Trophoblast cell (in vitro differentiated cells and primary cell): ENCODE measurements around the gene PM20D1.
"Not testable (repeated sequence)": the region's sequence is repeated elsewhere in the genome, so short reads cannot be mapped to it uniquely, and the experiment has no call there.

Experiments used
- DNase-seq, 2 donors: peaks; one replicate each; pipeline ENCODE4 v3.0.0-alpha.2; 2016
- H2AFZ ChIP-seq: 2 replicates; pipeline ENCODE4 v1.6.1; 2013; ENCODE audit warnings: low read length, moderate library complexity, mild to moderate bottlenecking; ENCODE audit not compliant: insufficient read depth, poor library complexity
- H2AK5ac ChIP-seq: 2 replicates; pipeline ENCODE4 v1.6.1; 2013; ENCODE audit warnings: mild to moderate bottlenecking, low read length
- H2BK120ac ChIP-seq: 2 replicates; pipeline ENCODE4 v1.6.1; 2013; ENCODE audit warnings: low read length, mild to moderate bottlenecking, moderate library complexity; ENCODE audit not compliant: insufficient read depth, poor library complexity
- H2BK12ac ChIP-seq: 2 replicates; pipeline ENCODE4 v1.6.1; 2013; ENCODE audit warnings: mild to moderate bottlenecking, low read length, moderate library complexity
- H2BK5ac ChIP-seq: 2 replicates; pipeline ENCODE4 v1.6.1; 2013; ENCODE audit warnings: low read length, low read depth, moderate library complexity, mild to moderate bottlenecking; ENCODE audit not compliant: poor library complexity
- H3K14ac ChIP-seq: 2 replicates; pipeline ENCODE4 v1.6.1; 2013; ENCODE audit warnings: mild to moderate bottlenecking, low read length
- H3K18ac ChIP-seq: 2 replicates; pipeline ENCODE4 v1.6.1; 2013; ENCODE audit warnings: mild to moderate bottlenecking, low read length
- H3K23ac ChIP-seq: 2 replicates; pipeline ENCODE4 v1.6.1; 2013; ENCODE audit warnings: low read length
- H3K27ac ChIP-seq: 2 replicates; pipeline ENCODE4 v1.5.1; 2013; ENCODE audit warnings: low read depth, mild to moderate bottlenecking, inconsistent platforms, low read length, moderate library complexity
- H3K27me3 ChIP-seq: 2 replicates; pipeline ENCODE4 v1.6.1; 2013; ENCODE audit warnings: inconsistent platforms, mild to moderate bottlenecking, low read length, moderate library complexity; ENCODE audit not compliant: insufficient read depth
- H3K36me3 ChIP-seq, 2 experiments: 1 replicate in 1 of 2; 2 replicates in 1 of 2; pipeline ENCODE4 v1.6.1; 2013; ENCODE audit warnings: low read length in 2 of 2, mild to moderate bottlenecking in 2 of 2, moderate library complexity in 1 of 2; ENCODE audit not compliant: insufficient read depth in 2 of 2, control insufficient read depth in 1 of 2
- H3K4ac ChIP-seq: 2 replicates; pipeline ENCODE4 v1.6.1; 2013; ENCODE audit warnings: low read depth, mild to moderate bottlenecking, low read length, moderate library complexity
- H3K4me1 ChIP-seq, 2 experiments: 1 replicate in 1 of 2; 2 replicates in 1 of 2; pipeline ENCODE4 v1.6.1; 2013; ENCODE audit warnings: low read length in 2 of 2, mild to moderate bottlenecking in 2 of 2, moderate library complexity in 1 of 2; ENCODE audit not compliant: insufficient read depth in 2 of 2, control insufficient read depth in 1 of 2
- H3K4me2 ChIP-seq: 2 replicates; pipeline ENCODE4 v1.6.1; 2013; ENCODE audit warnings: inconsistent platforms, mild to moderate bottlenecking, low read length, moderate library complexity
- H3K4me3 ChIP-seq: 2 replicates; pipeline ENCODE4 v1.5.1; 2013; ENCODE audit warnings: mild to moderate bottlenecking, low read depth, low read length, inconsistent platforms
- H3K79me1 ChIP-seq: one replicate; pipeline ENCODE4 v1.6.1; 2013; ENCODE audit warnings: low read length
- H3K79me2 ChIP-seq: 2 replicates; pipeline ENCODE4 v1.6.1; 2013; ENCODE audit warnings: low read length, mild to moderate bottlenecking; ENCODE audit not compliant: control insufficient read depth, insufficient read depth, poor library complexity
- H3K9ac ChIP-seq: 2 replicates; pipeline ENCODE4 v1.6.1; 2013; ENCODE audit warnings: mild to moderate bottlenecking, low read length
- H3K9me3 ChIP-seq: 2 replicates; pipeline ENCODE4 v1.6.1; 2013; ENCODE audit warnings: low read depth, mild to moderate bottlenecking, control low read depth, inconsistent platforms, low read length; ENCODE audit not compliant: insufficient read depth
- H4K12ac ChIP-seq: 2 replicates; pipeline ENCODE4 v1.6.1; 2013; ENCODE audit warnings: low read depth, mild to moderate bottlenecking, low read length, moderate library complexity
- H4K8ac ChIP-seq: 2 replicates; pipeline ENCODE4 v1.6.1; 2013; ENCODE audit warnings: low read depth, mild to moderate bottlenecking, low read length, moderate library complexity
- H4K91ac ChIP-seq: one replicate; pipeline ENCODE4 v1.6.1; 2013; ENCODE audit warnings: low read depth, mild to moderate bottlenecking, low read length, moderate library complexity
- WGBS: extraction: QIAGEN DNeasy Blood & Tissue Kit; methylation state at CpG from one replicate; pipeline ENCODE4 v1.1.7; 2013; ENCODE audit warnings: missing lambda C conversion rate; ENCODE audit not compliant: insufficient read length, insufficient coverage; ENCODE audit errors: extremely low coverage; 5-methylcytosine and 5-hydroxymethylcytosine counted together

Gene PM20D1

DNA sequence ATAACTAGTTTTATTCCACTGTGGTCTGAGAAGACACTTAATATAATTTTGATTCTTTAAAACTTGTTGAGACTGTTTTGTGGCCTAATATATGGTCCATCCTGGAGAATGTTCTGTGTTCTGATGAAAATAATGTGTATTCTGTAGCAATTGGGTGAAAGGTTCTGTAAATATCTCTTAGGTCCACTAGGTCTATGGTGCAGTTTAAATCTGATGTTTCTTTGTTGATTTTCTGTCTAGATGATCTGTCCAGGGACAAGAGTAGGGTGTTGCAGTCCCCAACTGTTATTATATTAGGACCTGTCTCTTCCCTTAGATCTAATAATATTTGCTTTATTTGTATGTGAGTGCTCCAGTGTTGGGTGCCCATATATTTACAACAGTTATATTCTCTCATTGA is 33.9 kb upstream of the PM20D1 start:
- no peak overlapping the region for H2BK120ac ChIP-seq
- H3K79me2 ChIP-seq: no peaks in the 10 kb centered on the region
- H3K79me1 ChIP-seq: no peaks in the 10 kb centered on the region
- H3K4me3 ChIP-seq: no peak overlapping the region
- no peak overlapping the region for H3K4me2 ChIP-seq
- H2AFZ ChIP-seq: no peak overlapping the region
- no peak overlapping the region for H2AK5ac ChIP-seq
- peaks cover 6 to 8% of the 10 kb centered on the region in 2 experiments for H3K4me1 ChIP-seq
- no peak overlapping the region for H4K8ac ChIP-seq
- H3K27ac ChIP-seq: no peak overlapping the region
- H2BK12ac ChIP-seq: no peak overlapping the region
- no peak overlapping the region for H3K18ac ChIP-seq
- H4K12ac ChIP-seq: no peak overlapping the region
- no peak overlapping the region for H4K91ac ChIP-seq
- no peak overlapping the region for H3K23ac ChIP-seq
- no peak overlapping the region for H2BK5ac ChIP-seq
- H3K4ac ChIP-seq: no peak overlapping the region
- H3K36me3 ChIP-seq: no peaks in the 10 kb centered on the region
- H3K9ac ChIP-seq: no peak overlapping the region
- H3K14ac ChIP-seq: no peak overlapping the region
- no peak for DNase-seq
- H3K9me3 ChIP-seq: peaks cover 2% of the 10 kb centered on the region
- H3K27me3 ChIP-seq: no peaks in the 10 kb centered on the region

DNA sequence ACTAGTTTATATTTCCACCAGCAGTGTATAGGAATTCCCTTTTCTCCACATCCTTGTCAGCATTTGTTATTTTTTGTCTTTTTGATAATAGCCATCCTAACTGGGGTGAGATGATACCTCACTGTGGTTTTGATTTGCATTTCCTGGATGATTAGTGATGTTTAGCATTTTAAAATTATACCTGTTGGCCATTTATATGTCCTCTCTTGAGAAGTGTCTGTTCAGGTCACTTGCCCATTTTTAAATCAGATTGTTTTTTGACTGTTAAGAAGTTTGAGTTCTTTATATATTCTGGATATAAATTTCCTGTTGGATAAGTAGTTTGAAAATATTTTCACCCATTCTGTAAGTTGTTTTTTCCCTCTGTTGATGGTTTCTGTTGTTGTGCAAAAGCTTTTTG is 31.0 kb upstream of the PM20D1 start:
- Histone ChIP-seq H2BK5ac (no peak overlapping the region), H3K9me3 (peaks cover 2% of the 10 kb centered on the region), H3K27me3 (no peaks in the 10 kb centered on the region), H3K18ac (no peak overlapping the region), H3K79me2 (no peaks in the 10 kb centered on the region), H3K36me3 (no peaks in the 10 kb centered on the region), H3K23ac (no peak overlapping the region), H4K91ac (no peak overlapping the region), H4K8ac (no peak overlapping the region), H3K9ac (no peak overlapping the region), H2AK5ac (no peak overlapping the region), H3K4ac (no peak overlapping the region), H2BK120ac (no peak overlapping the region), H2AFZ (no peak overlapping the region), H3K14ac (no peak overlapping the region), H2BK12ac (no peak overlapping the region), H3K4me2 (no peak overlapping the region), H3K4me3 (no peak overlapping the region), H4K12ac (no peak overlapping the region), H3K79me1 (no peaks in the 10 kb centered on the region), H3K4me1 (peaks cover 6% of the 10 kb centered on the region in 2 experiments), H3K27ac (no peak overlapping the region)
- no peak for DNase-seq

DNA sequence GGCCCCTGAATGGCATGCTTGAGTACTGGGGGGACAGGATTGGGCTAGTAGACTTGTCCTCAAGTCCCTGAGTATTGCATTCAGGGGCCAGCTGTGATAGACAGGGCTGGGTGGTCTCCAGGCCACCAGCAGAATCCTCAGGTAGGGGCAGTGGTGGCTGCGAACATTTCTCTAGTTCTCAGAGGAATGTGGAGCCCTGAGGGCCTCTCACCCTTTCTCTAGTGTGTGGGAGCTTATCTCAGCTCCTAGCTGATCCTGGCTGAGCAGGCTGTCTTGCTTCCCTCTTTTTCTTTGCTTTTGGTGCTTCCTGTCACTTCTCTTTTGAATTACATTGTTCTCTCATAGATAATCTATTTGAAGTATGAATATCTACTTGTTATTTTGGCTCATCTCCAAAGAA is 30.0 kb upstream of the PM20D1 start:
- H4K12ac ChIP-seq: no peak overlapping the region
- H2AFZ ChIP-seq: no peak overlapping the region
- H2BK120ac ChIP-seq: no peak overlapping the region
- no CpG with 5 or more reads among the region's 1 CpG for WGBS
- no peak overlapping the region for H3K4me2 ChIP-seq
- H3K14ac ChIP-seq: no peak overlapping the region
- DNase-seq: peak; percentile 17 to 52
- H3K23ac ChIP-seq: no peak overlapping the region
- H3K4me1 ChIP-seq: peaks cover 6% of the 10 kb centered on the region in 2 experiments
- no peak overlapping the region for H3K4ac ChIP-seq
- no peak overlapping the region for H3K27ac ChIP-seq
- H2BK12ac ChIP-seq: no peak overlapping the region
- H3K9ac ChIP-seq: no peak overlapping the region
- no peaks in the 10 kb centered on the region for H3K36me3 ChIP-seq
- H3K79me2 ChIP-seq: no peaks in the 10 kb centered on the region
- no peak overlapping the region for H3K4me3 ChIP-seq
- H3K79me1 ChIP-seq: no peaks in the 10 kb centered on the region
- no peak overlapping the region for H3K18ac ChIP-seq
- H2BK5ac ChIP-seq: no peak overlapping the region
- H2AK5ac ChIP-seq: no peak overlapping the region
- H3K27me3 ChIP-seq: no peaks in the 10 kb centered on the region
- peaks cover 2% of the 10 kb centered on the region for H3K9me3 ChIP-seq
- no peak overlapping the region for H4K91ac ChIP-seq
- no peak overlapping the region for H4K8ac ChIP-seq

DNA sequence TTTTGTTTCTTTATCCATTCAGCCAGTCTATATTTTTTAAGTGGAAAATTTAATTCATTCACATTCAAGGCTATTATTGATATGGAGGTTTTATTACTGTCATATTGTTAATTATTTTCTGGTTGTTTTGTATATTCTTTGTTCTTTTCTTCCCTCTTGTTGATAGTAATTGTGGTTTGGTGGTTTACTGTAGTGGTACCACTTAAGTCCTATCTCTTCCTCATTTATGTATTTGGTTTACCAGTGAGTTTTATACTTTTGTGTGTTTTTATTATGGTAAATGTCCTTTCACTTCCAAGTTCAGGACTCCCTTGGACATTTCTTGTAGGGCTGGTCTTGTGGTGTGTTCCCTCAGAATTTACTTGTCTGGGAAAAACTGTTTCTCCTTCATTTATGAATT is 28.1 kb upstream of the PM20D1 start:
- H2AFZ ChIP-seq: no peak overlapping the region
- H3K79me1 ChIP-seq: no peaks in the 10 kb centered on the region
- no peak overlapping the region for H3K18ac ChIP-seq
- no peak overlapping the region for H3K23ac ChIP-seq
- H2BK5ac ChIP-seq: no peak overlapping the region
- no peaks in the 10 kb centered on the region for H3K27me3 ChIP-seq
- H3K4me2 ChIP-seq: no peak overlapping the region
- H3K79me2 ChIP-seq: no peaks in the 10 kb centered on the region
- H3K4ac ChIP-seq: no peak overlapping the region
- H2BK120ac ChIP-seq: no peak overlapping the region
- no peak overlapping the region for H4K12ac ChIP-seq
- no peak overlapping the region for H2AK5ac ChIP-seq
- no peak overlapping the region for H4K91ac ChIP-seq
- H3K36me3 ChIP-seq: no peaks in the 10 kb centered on the region
- H3K4me1 ChIP-seq: peaks cover 6% of the 10 kb centered on the region in 2 experiments
- no peak overlapping the region for H3K27ac ChIP-seq
- H4K8ac ChIP-seq: no peak overlapping the region
- no peak overlapping the region for H2BK12ac ChIP-seq
- peaks cover 2% of the 10 kb centered on the region for H3K9me3 ChIP-seq
- no peak overlapping the region for H3K14ac ChIP-seq
- no peak overlapping the region for H3K4me3 ChIP-seq
- DNase-seq: no peak
- H3K9ac ChIP-seq: no peak overlapping the region

DNA sequence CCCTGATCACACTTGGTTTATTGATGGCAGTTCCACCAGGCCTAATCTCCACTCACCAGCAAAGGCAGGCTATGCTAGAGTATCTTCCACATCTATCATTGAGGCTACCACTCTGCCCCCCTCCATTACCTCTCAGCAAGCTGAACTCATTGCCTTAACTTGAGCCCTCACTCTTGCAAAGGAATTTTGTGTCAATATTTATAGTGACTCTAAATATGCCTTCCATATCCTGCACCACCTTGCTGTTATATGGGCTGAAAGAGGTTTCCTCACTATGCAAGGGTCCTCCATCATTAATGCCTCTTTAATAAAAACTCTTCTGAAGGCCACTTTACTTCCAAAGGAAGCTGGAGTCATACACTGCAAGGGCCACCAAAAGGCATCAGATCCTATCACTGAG is 23.2 kb upstream of the PM20D1 start:
- not testable (repeated sequence) for H2BK120ac ChIP-seq, H2AK5ac ChIP-seq

More for the DNA sequence above, 23.2 kb upstream of the PM20D1 start:
- H3K9me3 ChIP-seq, H2BK12ac ChIP-seq, H3K14ac ChIP-seq, H4K8ac ChIP-seq, H2AFZ ChIP-seq, H3K18ac ChIP-seq, H4K12ac ChIP-seq, H3K4me3 ChIP-seq, DNase-seq, H3K4me1 ChIP-seq, H3K27ac ChIP-seq, H3K4ac ChIP-seq, H4K91ac ChIP-seq, H3K27me3 ChIP-seq, H3K79me1 ChIP-seq, H3K9ac ChIP-seq, H3K4me2 ChIP-seq, H3K36me3 ChIP-seq, H3K79me2 ChIP-seq, H3K23ac ChIP-seq, H2BK5ac ChIP-seq: not testable (repeated sequence)
